GM23338 (cell line): ENCODE measurements around the gene PTP4A2. TPM values are rescaled to one million over a fixed set of nuclear protein-coding genes. Genes with fewer than 3 reads are reported as not detected.

Experiments used
- ATAC-seq: fragments of 200-7000 bp; cut with Tn5 transposase; 3 replicates; pipeline ENCODE4 v1.9.1; 2020
- DNase-seq: peaks from one replicate; pipeline ENCODE4 v3.0.0-alpha.2; 2015; ENCODE audit warnings: low spot score
- H2AFZ ChIP-seq: fragments of 200-600 bp; sonication (generic); 2 replicates; pipeline ENCODE4 v1.8.0; 2016; ENCODE audit warnings: antibody characterized with exemption, mild to moderate bottlenecking, moderate library complexity
- H3F3A ChIP-seq: fragments of 200-600 bp; sonication (generic); replicated peaks from 2 replicates; pipeline ENCODE4 v1.8.0; 2017; ENCODE audit warnings: antibody characterized with exemption, mixed run types, low read depth
- H3K27ac ChIP-seq: fragments of 200-600 bp; sonication (generic); 2 replicates; pipeline ENCODE4 v1.6.1; 2016; ENCODE audit warnings: low read depth
- H3K27me3 ChIP-seq: fragments of 200-600 bp; sonication (generic); 2 replicates; pipeline ENCODE4 v1.8.0; 2016; ENCODE audit warnings: mild to moderate bottlenecking, mixed run types, moderate library complexity; ENCODE audit not compliant: insufficient read depth
- H3K36me3 ChIP-seq: fragments of 200-600 bp; sonication (generic); 2 replicates; pipeline ENCODE4 v1.8.0; 2016; ENCODE audit warnings: mild to moderate bottlenecking; ENCODE audit not compliant: insufficient read depth
- H3K4me1 ChIP-seq: fragments of 200-600 bp; sonication (generic); 2 replicates; pipeline ENCODE4 v1.8.0; 2016; ENCODE audit warnings: mild to moderate bottlenecking, moderate library complexity; ENCODE audit not compliant: insufficient read depth
- H3K4me2 ChIP-seq: fragments of 200-600 bp; sonication (generic); 2 replicates; pipeline ENCODE4 v1.7.1; 2017; ENCODE audit warnings: mixed run types
- H3K4me3 ChIP-seq: fragments of 200-600 bp; sonication (generic); 2 replicates; pipeline ENCODE4 v1.6.1; 2016; ENCODE audit warnings: mixed run types
- H3K79me2 ChIP-seq: fragments of 200-600 bp; sonication (generic); replicated peaks from 2 replicates; pipeline ENCODE4 v1.8.0; 2017; ENCODE audit warnings: mild to moderate bottlenecking; ENCODE audit not compliant: insufficient read depth
- H3K9me2 ChIP-seq: fragments of 200-600 bp; sonication (generic); 2 replicates; pipeline ENCODE4 v1.8.0; 2017; ENCODE audit not compliant: insufficient read depth
- H4K20me1 ChIP-seq: fragments of 200-600 bp; sonication (generic); replicated peaks from 2 replicates; pipeline ENCODE4 v1.8.0; 2017; ENCODE audit warnings: mild to moderate bottlenecking; ENCODE audit not compliant: insufficient read depth
- H3K27ac Mint-ChIP-seq: 2 replicates; pipeline ENCODE4 v1.8.0; 2020; ENCODE audit warnings: inconsistent platforms, mild to moderate bottlenecking, moderate library complexity, mixed read lengths
- H3K27me3 Mint-ChIP-seq: 3 replicates; pipeline ENCODE4 v1.8.0; 2022; ENCODE audit warnings: low read depth, mild to moderate bottlenecking, moderate library complexity, mixed read lengths, inconsistent platforms; ENCODE audit not compliant: insufficient read depth, poor library complexity
- H3K36me3 Mint-ChIP-seq: 3 replicates; pipeline ENCODE4 v1.8.0; 2021; ENCODE audit warnings: low read depth, mild to moderate bottlenecking, inconsistent platforms, moderate library complexity, mixed read lengths
- H3K4me1 Mint-ChIP-seq: 3 replicates; pipeline ENCODE4 v1.8.0; 2020; ENCODE audit warnings: mild to moderate bottlenecking, inconsistent platforms, mixed read lengths
- H3K4me3 Mint-ChIP-seq: 3 replicates; pipeline ENCODE4 v1.8.0; 2021; ENCODE audit warnings: moderate library complexity, mild to moderate bottlenecking, inconsistent platforms, mixed read lengths
- H3K9me3 Mint-ChIP-seq: 3 replicates; pipeline ENCODE4 v1.8.0; 2020; ENCODE audit warnings: moderate library complexity, mild to moderate bottlenecking, inconsistent platforms, mixed read lengths
- CREB1 ChIP-seq: fragments of 250-450 bp; sonication (Bioruptor Pico); IDR thresholded peaks from 2 replicates; pipeline ENCODE4 v1.5.0; 2020; ENCODE audit warnings: low read depth, mild to moderate bottlenecking, moderate library complexity
- EZH2 ChIP-seq: fragments of 200-600 bp; sonication (generic); IDR thresholded peaks from one replicate; pipeline ENCODE4 v1.8.0; 2017; ENCODE audit warnings: antibody characterized with exemption, mild to moderate bottlenecking, low read depth; ENCODE audit not compliant: unreplicated experiment
- EZH2phosphoT487 ChIP-seq: fragments of 200-600 bp; sonication (generic); IDR thresholded peaks from one replicate; pipeline ENCODE4 v1.8.1; 2018; ENCODE audit warnings: antibody characterized with exemption; ENCODE audit not compliant: unreplicated experiment
- NANOG ChIP-seq: IDR thresholded peaks from 2 replicates; pipeline ENCODE4 v1.6.1; 2016; ENCODE audit warnings: antibody characterized with exemption, borderline replicate concordance
- POLR2AphosphoS5 ChIP-seq: IDR thresholded peaks from 2 replicates; pipeline ENCODE4 v1.6.1; 2016; ENCODE audit warnings: antibody characterized with exemption, low read depth
- STAT1 ChIP-seq: IDR thresholded peaks from one replicate; pipeline ENCODE4 v1.6.1; 2016; ENCODE audit warnings: antibody characterized with exemption; ENCODE audit not compliant: unreplicated experiment
- ZNF331 ChIP-seq: fragments of 250-450 bp; sonication (Bioruptor Pico); IDR thresholded peaks from 2 replicates; pipeline ENCODE4 v1.5.0; 2020; ENCODE audit warnings: low read depth, mild to moderate bottlenecking, moderate library complexity
- polyA plus RNA-seq: library from polyadenylated mRNA; unstranded; fragments of >200 nt; fragmentation: Nextera tagmentation; extraction: Ambion mirVana; gene quantifications from 2 replicates; pipeline ENCODE4 v1.2.1, GENCODE V29; 2016
- total RNA-seq: library from RNA; depleted of rRNA; stranded (reverse); fragments of >200 nt; shearing (Covaris generic); gene quantifications from 2 replicates; pipeline ENCODE4 v1.2.3, GENCODE V29; 2014
- TF ChIP-seq, protein P1 (sequence below): IDR thresholded peaks from one replicate; pipeline ENCODE4 v1.6.1; 2018; ENCODE audit warnings: antibody characterized with exemption; ENCODE audit not compliant: unreplicated experiment
- TF ChIP-seq, protein P2 (sequence below), 2 experiments: fragments of 200-600 bp in 1 of 2; sonication (generic) in 1 of 2; conservative IDR thresholded peaks; 2 replicates each; pipeline versions ENCODE4 v1.5.1 to v1.6.1; 2016 to 2017; ENCODE audit warnings: antibody characterized with exemption in 2 of 2, low read depth in 2 of 2, mild to moderate bottlenecking in 2 of 2, moderate library complexity in 1 of 2
- TF ChIP-seq, protein P3 (sequence below): IDR thresholded peaks from 2 replicates; pipeline ENCODE4 v1.6.1; 2016; ENCODE audit warnings: antibody characterized with exemption

The PTP4A2 gene
- total and polyA plus RNA-seq, 2 experiments from 2014 or later: 153 to 260 TPM

DNA sequence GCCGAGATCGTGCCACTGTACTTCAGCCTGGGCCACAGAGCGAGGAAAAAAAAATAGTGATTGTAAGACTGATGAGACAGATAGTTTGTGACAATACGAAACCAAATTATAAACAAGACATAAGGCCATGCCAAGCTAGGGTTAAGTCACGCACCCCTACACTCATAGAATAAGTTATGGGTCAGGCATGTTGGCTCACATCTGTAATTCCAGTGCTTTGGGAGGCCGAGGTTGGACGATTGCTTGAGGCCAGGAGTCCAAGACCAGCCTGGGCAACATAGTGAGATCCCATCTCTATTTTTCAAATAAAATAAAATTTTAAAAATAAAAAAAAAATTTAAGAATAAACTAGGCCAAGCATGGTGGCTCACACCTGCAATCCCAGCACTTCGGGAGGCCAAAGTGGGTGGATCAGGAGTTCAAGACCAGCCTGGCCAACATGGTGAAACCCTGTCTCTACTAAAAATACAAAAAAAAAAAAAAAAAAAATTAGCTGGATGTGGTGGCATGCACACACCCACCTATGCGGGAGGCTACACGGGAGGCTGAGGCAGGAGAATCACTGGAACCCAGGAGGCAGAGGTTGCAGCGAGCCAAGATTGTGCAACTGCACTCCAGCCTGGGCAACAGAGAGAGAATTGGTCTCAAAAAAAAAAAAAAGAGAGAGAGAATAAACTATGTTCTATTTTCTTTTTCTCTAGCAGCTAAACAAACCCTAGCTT is 72.3 kb downstream of the PTP4A2 start:
- H2AFZ ChIP-seq: no peak overlapping the region
- Mint-ChIP-seq H3K36me3 (no peaks in the 10 kb centered on the region), H3K4me1 (peaks cover 5% of the 10 kb centered on the region; the same call in 2 of the 3 replicates), H3K27ac (no peak overlapping the region), H3K4me3 (no peak overlapping the region), H3K27me3 (peaks cover 6% of the 10 kb centered on the region), H3K9me3 (no peaks in the 10 kb centered on the region)
- no peaks in the 10 kb centered on the region for H3K4me1 ChIP-seq
- H3K27me3 ChIP-seq: no peaks in the 10 kb centered on the region
- H3K36me3 ChIP-seq: no peaks in the 10 kb centered on the region
- no peaks in the 10 kb centered on the region for H3F3A ChIP-seq
- TF ChIP-seq EZH2 (no peak), NANOG (no peak), ZNF331 (CRISPR knock-in tag) (no peak)
- TF ChIP-seq, protein P1, sequence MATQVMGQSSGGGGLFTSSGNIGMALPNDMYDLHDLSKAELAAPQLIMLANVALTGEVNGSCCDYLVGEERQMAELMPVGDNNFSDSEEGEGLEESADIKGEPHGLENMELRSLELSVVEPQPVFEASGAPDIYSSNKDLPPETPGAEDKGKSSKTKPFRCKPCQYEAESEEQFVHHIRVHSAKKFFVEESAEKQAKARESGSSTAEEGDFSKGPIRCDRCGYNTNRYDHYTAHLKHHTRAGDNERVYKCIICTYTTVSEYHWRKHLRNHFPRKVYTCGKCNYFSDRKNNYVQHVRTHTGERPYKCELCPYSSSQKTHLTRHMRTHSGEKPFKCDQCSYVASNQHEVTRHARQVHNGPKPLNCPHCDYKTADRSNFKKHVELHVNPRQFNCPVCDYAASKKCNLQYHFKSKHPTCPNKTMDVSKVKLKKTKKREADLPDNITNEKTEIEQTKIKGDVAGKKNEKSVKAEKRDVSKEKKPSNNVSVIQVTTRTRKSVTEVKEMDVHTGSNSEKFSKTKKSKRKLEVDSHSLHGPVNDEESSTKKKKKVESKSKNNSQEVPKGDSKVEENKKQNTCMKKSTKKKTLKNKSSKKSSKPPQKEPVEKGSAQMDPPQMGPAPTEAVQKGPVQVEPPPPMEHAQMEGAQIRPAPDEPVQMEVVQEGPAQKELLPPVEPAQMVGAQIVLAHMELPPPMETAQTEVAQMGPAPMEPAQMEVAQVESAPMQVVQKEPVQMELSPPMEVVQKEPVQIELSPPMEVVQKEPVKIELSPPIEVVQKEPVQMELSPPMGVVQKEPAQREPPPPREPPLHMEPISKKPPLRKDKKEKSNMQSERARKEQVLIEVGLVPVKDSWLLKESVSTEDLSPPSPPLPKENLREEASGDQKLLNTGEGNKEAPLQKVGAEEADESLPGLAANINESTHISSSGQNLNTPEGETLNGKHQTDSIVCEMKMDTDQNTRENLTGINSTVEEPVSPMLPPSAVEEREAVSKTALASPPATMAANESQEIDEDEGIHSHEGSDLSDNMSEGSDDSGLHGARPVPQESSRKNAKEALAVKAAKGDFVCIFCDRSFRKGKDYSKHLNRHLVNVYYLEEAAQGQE: no peak
- TF ChIP-seq, protein P2, sequence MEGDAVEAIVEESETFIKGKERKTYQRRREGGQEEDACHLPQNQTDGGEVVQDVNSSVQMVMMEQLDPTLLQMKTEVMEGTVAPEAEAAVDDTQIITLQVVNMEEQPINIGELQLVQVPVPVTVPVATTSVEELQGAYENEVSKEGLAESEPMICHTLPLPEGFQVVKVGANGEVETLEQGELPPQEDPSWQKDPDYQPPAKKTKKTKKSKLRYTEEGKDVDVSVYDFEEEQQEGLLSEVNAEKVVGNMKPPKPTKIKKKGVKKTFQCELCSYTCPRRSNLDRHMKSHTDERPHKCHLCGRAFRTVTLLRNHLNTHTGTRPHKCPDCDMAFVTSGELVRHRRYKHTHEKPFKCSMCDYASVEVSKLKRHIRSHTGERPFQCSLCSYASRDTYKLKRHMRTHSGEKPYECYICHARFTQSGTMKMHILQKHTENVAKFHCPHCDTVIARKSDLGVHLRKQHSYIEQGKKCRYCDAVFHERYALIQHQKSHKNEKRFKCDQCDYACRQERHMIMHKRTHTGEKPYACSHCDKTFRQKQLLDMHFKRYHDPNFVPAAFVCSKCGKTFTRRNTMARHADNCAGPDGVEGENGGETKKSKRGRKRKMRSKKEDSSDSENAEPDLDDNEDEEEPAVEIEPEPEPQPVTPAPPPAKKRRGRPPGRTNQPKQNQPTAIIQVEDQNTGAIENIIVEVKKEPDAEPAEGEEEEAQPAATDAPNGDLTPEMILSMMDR (conservative IDR thresholded peaks at IDR 0.05; ENCODE audit: low read depth in 2 of 2): no peak
- no peaks in the 10 kb centered on the region for H3K9me2 ChIP-seq
- no peaks in the 10 kb centered on the region for H4K20me1 ChIP-seq
- DNase-seq (no peak), ATAC-seq (no peak)
- no peak overlapping the region for H3K27ac ChIP-seq
- H3K4me2 ChIP-seq: no peak overlapping the region
- no peak overlapping the region for H3K4me3 ChIP-seq
- H3K79me2 ChIP-seq: no peaks in the 10 kb centered on the region

DNA sequence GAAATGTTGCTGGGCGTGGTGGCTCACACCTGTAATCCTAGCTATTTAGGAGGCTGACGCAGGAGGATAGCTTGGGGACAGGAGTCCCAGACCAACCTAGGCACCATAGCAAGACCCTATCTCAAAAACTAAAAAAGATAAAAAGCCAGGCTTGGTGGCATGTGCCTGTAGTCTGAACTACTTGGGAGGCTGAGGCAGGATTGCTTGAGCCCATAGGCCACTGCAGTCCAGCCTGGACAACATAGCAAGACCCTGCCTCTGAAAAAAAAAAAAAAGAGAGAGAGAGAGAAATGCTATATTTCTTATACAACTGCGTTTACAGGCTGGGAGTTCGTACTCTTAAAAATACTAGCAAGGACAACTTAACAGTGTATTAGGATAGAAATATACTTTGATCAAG is 76.1 kb downstream of the PTP4A2 start:
- H4K20me1 ChIP-seq: no peaks in the 10 kb centered on the region
- no peak overlapping the region for H3K4me2 ChIP-seq
- Mint-ChIP-seq H3K27me3 (peaks cover 6% of the 10 kb centered on the region), H3K9me3 (no peaks in the 10 kb centered on the region), H3K36me3 (no peaks in the 10 kb centered on the region), H3K4me3 (no peak overlapping the region), H3K27ac (no peak overlapping the region), H3K4me1 (peaks cover 5% of the 10 kb centered on the region; the same call in 2 of the 3 replicates)
- H3K4me1 ChIP-seq: no peaks in the 10 kb centered on the region
- DNase-seq (no peak), ATAC-seq (no peak)
- no peaks in the 10 kb centered on the region for H3K79me2 ChIP-seq
- H3K27ac ChIP-seq: no peak overlapping the region
- no peaks in the 10 kb centered on the region for H3K36me3 ChIP-seq
- no peaks in the 10 kb centered on the region for H3K27me3 ChIP-seq
- H2AFZ ChIP-seq: no peak overlapping the region
- no peaks in the 10 kb centered on the region for H3F3A ChIP-seq
- H3K4me3 ChIP-seq: no peak overlapping the region
- no peaks in the 10 kb centered on the region for H3K9me2 ChIP-seq
- TF ChIP-seq EZH2phosphoT487 (no peak), CREB1 (no peak), EZH2 (no peak), POLR2AphosphoS5 (no peak), ZNF331 (CRISPR knock-in tag) (no peak), NANOG (no peak), STAT1 (no peak)
- TF ChIP-seq, protein P3, sequence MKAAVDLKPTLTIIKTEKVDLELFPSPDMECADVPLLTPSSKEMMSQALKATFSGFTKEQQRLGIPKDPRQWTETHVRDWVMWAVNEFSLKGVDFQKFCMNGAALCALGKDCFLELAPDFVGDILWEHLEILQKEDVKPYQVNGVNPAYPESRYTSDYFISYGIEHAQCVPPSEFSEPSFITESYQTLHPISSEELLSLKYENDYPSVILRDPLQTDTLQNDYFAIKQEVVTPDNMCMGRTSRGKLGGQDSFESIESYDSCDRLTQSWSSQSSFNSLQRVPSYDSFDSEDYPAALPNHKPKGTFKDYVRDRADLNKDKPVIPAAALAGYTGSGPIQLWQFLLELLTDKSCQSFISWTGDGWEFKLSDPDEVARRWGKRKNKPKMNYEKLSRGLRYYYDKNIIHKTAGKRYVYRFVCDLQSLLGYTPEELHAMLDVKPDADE: no peak
- TF ChIP-seq, protein P2 (conservative IDR thresholded peaks at IDR 0.05; ENCODE audit: low read depth in 2 of 2): no peak
- TF ChIP-seq, protein P1: no peak
